Measurements from ENCODE around the gene RNF152.

DNA sequence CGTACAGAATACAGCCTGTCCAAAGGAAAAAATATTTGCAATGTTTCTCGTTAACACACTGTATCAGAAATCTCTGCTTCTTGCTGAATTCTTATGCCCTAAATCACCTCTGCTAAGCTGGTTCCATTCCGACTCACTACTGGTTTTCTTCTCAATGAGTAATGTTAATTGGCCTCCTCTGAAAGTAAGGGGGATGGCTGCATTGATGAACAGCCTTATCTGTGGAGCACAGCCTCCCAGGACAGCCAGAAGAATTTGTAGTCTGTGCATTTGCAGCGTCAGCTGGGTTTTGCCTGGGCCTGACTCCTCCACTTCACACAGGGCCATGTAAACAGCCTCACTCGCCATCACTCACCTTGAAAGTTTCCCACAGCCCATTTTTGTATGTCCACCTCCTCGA, 127.7 kb downstream of the RNF152 start:
- TF ChIP-seq, protein P1, sequence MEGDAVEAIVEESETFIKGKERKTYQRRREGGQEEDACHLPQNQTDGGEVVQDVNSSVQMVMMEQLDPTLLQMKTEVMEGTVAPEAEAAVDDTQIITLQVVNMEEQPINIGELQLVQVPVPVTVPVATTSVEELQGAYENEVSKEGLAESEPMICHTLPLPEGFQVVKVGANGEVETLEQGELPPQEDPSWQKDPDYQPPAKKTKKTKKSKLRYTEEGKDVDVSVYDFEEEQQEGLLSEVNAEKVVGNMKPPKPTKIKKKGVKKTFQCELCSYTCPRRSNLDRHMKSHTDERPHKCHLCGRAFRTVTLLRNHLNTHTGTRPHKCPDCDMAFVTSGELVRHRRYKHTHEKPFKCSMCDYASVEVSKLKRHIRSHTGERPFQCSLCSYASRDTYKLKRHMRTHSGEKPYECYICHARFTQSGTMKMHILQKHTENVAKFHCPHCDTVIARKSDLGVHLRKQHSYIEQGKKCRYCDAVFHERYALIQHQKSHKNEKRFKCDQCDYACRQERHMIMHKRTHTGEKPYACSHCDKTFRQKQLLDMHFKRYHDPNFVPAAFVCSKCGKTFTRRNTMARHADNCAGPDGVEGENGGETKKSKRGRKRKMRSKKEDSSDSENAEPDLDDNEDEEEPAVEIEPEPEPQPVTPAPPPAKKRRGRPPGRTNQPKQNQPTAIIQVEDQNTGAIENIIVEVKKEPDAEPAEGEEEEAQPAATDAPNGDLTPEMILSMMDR (IDR thresholded peaks at IDR 0.05) = no peak
- no peak for TF ChIP-seq POLR2A (IDR thresholded peaks at IDR 0.05)
